GM23338 (cell line): ENCODE measurements around the gene TUSC7.

Experiments used
- CREB1 ChIP-seq: fragments of 250-450 bp; sonication (Bioruptor Pico); IDR thresholded peaks from 2 replicates; pipeline ENCODE4 v1.5.0; 2020; ENCODE audit warnings: low read depth, mild to moderate bottlenecking, moderate library complexity
- CTCF ChIP-seq, 2 experiments: fragments of 200-600 bp in 1 of 2; sonication (generic) in 1 of 2; conservative IDR thresholded peaks; 2 replicates each; pipeline versions ENCODE4 v1.5.1 to v1.6.1; 2016 to 2017; ENCODE audit warnings: antibody characterized with exemption in 2 of 2, low read depth in 2 of 2, mild to moderate bottlenecking in 2 of 2, moderate library complexity in 1 of 2
- EZH2 ChIP-seq: fragments of 200-600 bp; sonication (generic); IDR thresholded peaks from one replicate; pipeline ENCODE4 v1.8.0; 2017; ENCODE audit warnings: antibody characterized with exemption, mild to moderate bottlenecking, low read depth; ENCODE audit not compliant: unreplicated experiment
- EZH2phosphoT487 ChIP-seq: fragments of 200-600 bp; sonication (generic); IDR thresholded peaks from one replicate; pipeline ENCODE4 v1.8.1; 2018; ENCODE audit warnings: antibody characterized with exemption; ENCODE audit not compliant: unreplicated experiment
- JUNB ChIP-seq: IDR thresholded peaks from one replicate; pipeline ENCODE4 v1.6.1; 2016; ENCODE audit warnings: antibody characterized with exemption; ENCODE audit not compliant: unreplicated experiment
- NANOG ChIP-seq: IDR thresholded peaks from 2 replicates; pipeline ENCODE4 v1.6.1; 2016; ENCODE audit warnings: antibody characterized with exemption, borderline replicate concordance
- POLR2AphosphoS5 ChIP-seq: IDR thresholded peaks from 2 replicates; pipeline ENCODE4 v1.6.1; 2016; ENCODE audit warnings: antibody characterized with exemption, low read depth
- ZNF114 ChIP-seq: fragments of 250-450 bp; sonication (Bioruptor Pico); IDR thresholded peaks from 2 replicates; pipeline ENCODE4 v1.5.0; 2020; ENCODE audit warnings: mild to moderate bottlenecking, moderate library complexity
- TF ChIP-seq, protein P1 (sequence below): IDR thresholded peaks from one replicate; pipeline ENCODE4 v1.6.1; 2018; ENCODE audit warnings: antibody characterized with exemption; ENCODE audit not compliant: unreplicated experiment

- TF ChIP-seq CTCF (conservative IDR thresholded peaks at IDR 0.05; ENCODE audit: low read depth in 2 of 2) (no peak), EZH2 (no peak), POLR2AphosphoS5 (no peak), JUNB (no peak), EZH2phosphoT487 (no peak), CREB1 (CRISPR knock-in tag) (no peak), ZNF114 (CRISPR knock-in tag) (no peak), NANOG (no peak)
- TF ChIP-seq, protein P1, sequence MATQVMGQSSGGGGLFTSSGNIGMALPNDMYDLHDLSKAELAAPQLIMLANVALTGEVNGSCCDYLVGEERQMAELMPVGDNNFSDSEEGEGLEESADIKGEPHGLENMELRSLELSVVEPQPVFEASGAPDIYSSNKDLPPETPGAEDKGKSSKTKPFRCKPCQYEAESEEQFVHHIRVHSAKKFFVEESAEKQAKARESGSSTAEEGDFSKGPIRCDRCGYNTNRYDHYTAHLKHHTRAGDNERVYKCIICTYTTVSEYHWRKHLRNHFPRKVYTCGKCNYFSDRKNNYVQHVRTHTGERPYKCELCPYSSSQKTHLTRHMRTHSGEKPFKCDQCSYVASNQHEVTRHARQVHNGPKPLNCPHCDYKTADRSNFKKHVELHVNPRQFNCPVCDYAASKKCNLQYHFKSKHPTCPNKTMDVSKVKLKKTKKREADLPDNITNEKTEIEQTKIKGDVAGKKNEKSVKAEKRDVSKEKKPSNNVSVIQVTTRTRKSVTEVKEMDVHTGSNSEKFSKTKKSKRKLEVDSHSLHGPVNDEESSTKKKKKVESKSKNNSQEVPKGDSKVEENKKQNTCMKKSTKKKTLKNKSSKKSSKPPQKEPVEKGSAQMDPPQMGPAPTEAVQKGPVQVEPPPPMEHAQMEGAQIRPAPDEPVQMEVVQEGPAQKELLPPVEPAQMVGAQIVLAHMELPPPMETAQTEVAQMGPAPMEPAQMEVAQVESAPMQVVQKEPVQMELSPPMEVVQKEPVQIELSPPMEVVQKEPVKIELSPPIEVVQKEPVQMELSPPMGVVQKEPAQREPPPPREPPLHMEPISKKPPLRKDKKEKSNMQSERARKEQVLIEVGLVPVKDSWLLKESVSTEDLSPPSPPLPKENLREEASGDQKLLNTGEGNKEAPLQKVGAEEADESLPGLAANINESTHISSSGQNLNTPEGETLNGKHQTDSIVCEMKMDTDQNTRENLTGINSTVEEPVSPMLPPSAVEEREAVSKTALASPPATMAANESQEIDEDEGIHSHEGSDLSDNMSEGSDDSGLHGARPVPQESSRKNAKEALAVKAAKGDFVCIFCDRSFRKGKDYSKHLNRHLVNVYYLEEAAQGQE = no peak
Observed at GRCh38 chr3:116669576-116669975, 40.0 kb upstream of the TUSC7 start.
